SK-N-SH (cell line): ENCODE results near the gene BMP7. TPM values are rescaled to one million over a fixed set of nuclear protein-coding genes. Genes with fewer than 3 reads are reported as not detected.

Experiments used
- CTCF ChIA-PET: fragments of 300-600, 350-600 bp; formaldehyde crosslinking; extraction: SDS; loops from one replicate; lab custom pipeline; 2021; lab: Yijun Ruan, JAX
- POLR2A ChIA-PET: fragments of 350-600 bp; sonication (Branson Sonifier 250); formaldehyde crosslinking; extraction: SDS; loops from one replicate; lab custom pipeline; 2020; ENCODE audit warnings: antibody characterized with exemption, inconsistent platforms; lab: Yijun Ruan, JAX
- DNase-seq: peaks from one replicate; pipeline ENCODE4 v3.0.0; 2012
- H2AFZ ChIP-seq: fragments of 200-600 bp; sonication (generic); 2 replicates; pipeline ENCODE4 v1.8.1; 2016; ENCODE audit warnings: antibody characterized with exemption, mild to moderate bottlenecking, low read depth
- H3F3A ChIP-seq: fragments of 200-600 bp; sonication (generic); replicated peaks from 2 replicates; pipeline ENCODE3; 2016; ENCODE audit warnings: antibody characterized with exemption, mild to moderate bottlenecking; ENCODE audit not compliant: insufficient read depth
- H3K27ac ChIP-seq, 2 experiments: fragments of 200-500 bp in 1 of 2; fragments of 200-600 bp in 1 of 2; sonication (Bioruptor generic) in 1 of 2; sonication (generic), shearing (Covaris generic) in 1 of 2; 2 replicates each; pipeline versions ENCODE4 v1.5.1 to v1.6.1; 2014 to 2016; ENCODE audit warnings: low read depth in 2 of 2, inconsistent platforms in 1 of 2, low read length in 1 of 2, mild to moderate bottlenecking in 1 of 2, mixed read lengths in 1 of 2
- H3K27me3 ChIP-seq: fragments of 200-600 bp; sonication (generic), shearing (Covaris generic); 2 replicates; pipeline ENCODE4 v1.6.1; 2016; ENCODE audit warnings: mixed run types; ENCODE audit not compliant: insufficient read depth
- H3K36me3 ChIP-seq, 2 experiments: fragments of 200-500 bp in 1 of 2; fragments of 200-600 bp in 1 of 2; sonication (Bioruptor generic) in 1 of 2; sonication (generic) in 1 of 2; replicated peaks in 1 of 2; 2 replicates each; pipeline versions ENCODE3 to v1.5.1; 2014 to 2016; ENCODE audit warnings: low read length in 1 of 2, mild to moderate bottlenecking in 1 of 2; ENCODE audit not compliant: insufficient read depth in 2 of 2, control insufficient read depth in 1 of 2
- H3K4me1 ChIP-seq, 2 experiments: fragments of 200-500 bp in 1 of 2; fragments of 200-600 bp in 1 of 2; sonication (Bioruptor generic) in 1 of 2; sonication (generic), shearing (Covaris generic) in 1 of 2; 2 replicates each; pipeline versions ENCODE4 v1.5.1 to v1.6.1; 2014 to 2016; ENCODE audit warnings: low read depth in 1 of 2, low read length in 1 of 2, mixed run types in 1 of 2; ENCODE audit not compliant: insufficient read depth in 2 of 2, control insufficient read depth in 1 of 2
- H3K4me2 ChIP-seq: fragments of 200-600 bp; sonication (generic), shearing (Covaris generic); 2 replicates; pipeline ENCODE4 v1.6.1; 2017; ENCODE audit warnings: mixed run types
- H3K4me3 ChIP-seq, 2 experiments: fragments of 200-500 bp in 1 of 2; fragments of 200-600 bp in 1 of 2; sonication (Bioruptor generic) in 1 of 2; sonication (generic), shearing (Covaris generic) in 1 of 2; 2 replicates each; pipeline versions ENCODE4 v1.5.1 to v1.8.1; 2014 to 2016; ENCODE audit warnings: low read depth in 2 of 2, inconsistent platforms in 1 of 2, low read length in 1 of 2, mild to moderate bottlenecking in 1 of 2, mixed read lengths in 1 of 2, moderate library complexity in 1 of 2
- H3K79me2 ChIP-seq: fragments of 200-600 bp; sonication (generic); 2 replicates; pipeline ENCODE4 v1.8.1; 2017; ENCODE audit warnings: mild to moderate bottlenecking; ENCODE audit not compliant: insufficient read depth
- H3K9ac ChIP-seq: fragments of 200-600 bp; sonication (generic); 2 replicates; pipeline ENCODE4 v1.6.1; 2017; ENCODE audit warnings: mixed run types
- H3K9me2 ChIP-seq: fragments of 200-600 bp; sonication (generic); 2 replicates; pipeline ENCODE4 v1.6.1; 2017; ENCODE audit warnings: mixed run types
- H3K9me3 ChIP-seq: fragments of 200-600 bp; sonication (generic); 2 replicates; pipeline ENCODE4 v1.6.1; 2017; ENCODE audit warnings: mixed run types, mild to moderate bottlenecking, moderate library complexity
- H4K20me1 ChIP-seq: fragments of 200-600 bp; sonication (generic); 2 replicates; pipeline ENCODE4 v1.6.1; 2017; ENCODE audit warnings: mild to moderate bottlenecking, mixed run types; ENCODE audit not compliant: insufficient read depth
- ELF1 ChIP-seq: IDR thresholded peaks from 2 replicates; pipeline ENCODE4 v1.4.0; 2012
- FOSL2 ChIP-seq: IDR thresholded peaks from 2 replicates; pipeline ENCODE4 v1.4.0; 2012; ENCODE audit warnings: low read depth, mild to moderate bottlenecking, moderate library complexity, borderline replicate concordance
- FOXM1 ChIP-seq: IDR thresholded peaks from 2 replicates; pipeline ENCODE4 v1.4.0; 2012; ENCODE audit warnings: low read depth, mild to moderate bottlenecking
- IRF3 ChIP-seq: fragments of 150-350 bp; IDR thresholded peaks from 2 replicates; pipeline ENCODE4 v1.6.1; 2016; ENCODE audit warnings: mild to moderate bottlenecking, low read depth, low read length
- MAX ChIP-seq: IDR thresholded peaks from 2 replicates; pipeline ENCODE4 v1.4.0; 2012; ENCODE audit warnings: low read depth
- MXI1 ChIP-seq: IDR thresholded peaks from 2 replicates; pipeline ENCODE4 v1.6.1; 2012; ENCODE audit warnings: mild to moderate bottlenecking, low read depth, low read length, improper control_type of control experiment
- NFIC ChIP-seq: IDR thresholded peaks from 2 replicates; pipeline ENCODE4 v1.4.0; 2012; ENCODE audit warnings: borderline replicate concordance
- PBX3 ChIP-seq: IDR thresholded peaks from 2 replicates; pipeline ENCODE4; 2012
- RAD21 ChIP-seq: IDR thresholded peaks from 2 replicates; pipeline ENCODE4 v1.6.1; 2012; ENCODE audit warnings: mild to moderate bottlenecking, low read length
- RCOR1 ChIP-seq: fragments of 150-350 bp; IDR thresholded peaks from 2 replicates; pipeline ENCODE4 v1.6.1; 2017; ENCODE audit warnings: antibody characterized with exemption, low read length
- REST ChIP-seq: IDR thresholded peaks from 2 replicates; pipeline ENCODE4 v1.6.1; 2012; ENCODE audit warnings: mild to moderate bottlenecking, low read depth, low read length, moderate library complexity
- SIN3A ChIP-seq: IDR thresholded peaks from 2 replicates; pipeline ENCODE4 v1.6.1; 2012; ENCODE audit warnings: low read depth, mild to moderate bottlenecking, low read length, moderate library complexity, borderline replicate concordance
- TCF12 ChIP-seq: IDR thresholded peaks from 2 replicates; pipeline ENCODE4 v1.4.0; 2012
- TEAD4 ChIP-seq: IDR thresholded peaks from 2 replicates; pipeline ENCODE4 v1.4.0; 2012; ENCODE audit warnings: mild to moderate bottlenecking, borderline replicate concordance; ENCODE audit not compliant: insufficient read depth
- YY1 ChIP-seq: IDR thresholded peaks from 2 replicates; pipeline ENCODE4 v1.4.0; 2012; ENCODE audit warnings: low read depth, mild to moderate bottlenecking
- ZBTB33 ChIP-seq: IDR thresholded peaks from 2 replicates; pipeline ENCODE4 v1.4.0; 2012; ENCODE audit warnings: low read depth, borderline replicate concordance
- WGBS: methylation state at CpG from one replicate; pipeline ENCODE4 v1.1.6; 2017; ENCODE audit warnings: low lambda C conversion rate; 5-methylcytosine and 5-hydroxymethylcytosine counted together
- polyA plus RNA-seq, 3 experiments: library from polyadenylated mRNA; depleted of rRNA; stranded (reverse); fragments of >200 nt; gene quantifications; 2 replicates each; pipeline ENCODE4 v1.2.3, GENCODE V29; 2012

The BMP7 gene
- polyA plus RNA-seq, 1 of the 3 experiments (the other 2 are of a cell fraction): not detected

- no peaks in the 10 kb centered on the region for H3F3A ChIP-seq
- H3K79me2 ChIP-seq: no peaks in the 10 kb centered on the region
- no peak overlapping the region for H3K27ac ChIP-seq
- H2AFZ ChIP-seq: no peak overlapping the region
- no peaks in the 10 kb centered on the region for H4K20me1 ChIP-seq
- CTCF ChIA-PET: no interaction called here
- DNase-seq: no peak
- H3K9me3 ChIP-seq: no peaks in the 10 kb centered on the region
- POLR2A ChIA-PET: no interaction called here
- peaks cover 0 to 7% of the 10 kb centered on the region in 2 experiments; a peak in 1 of 4 replicates for H3K4me1 ChIP-seq
- no peak overlapping the region for H3K4me3 ChIP-seq
- no peaks in the 10 kb centered on the region for H3K36me3 ChIP-seq
- no peaks in the 10 kb centered on the region for H3K27me3 ChIP-seq
- TF ChIP-seq NFIC (no peak), TEAD4 (no peak), REST (no peak), RAD21 (no peak), YY1 (no peak), FOSL2 (no peak), SIN3A (no peak), FOXM1 (no peak), RCOR1 (no peak), MAX (no peak), TCF12 (no peak), MXI1 (no peak), ELF1 (no peak), PBX3 (no peak), ZBTB33 (no peak), IRF3 (no peak)
- no peak overlapping the region for H3K9ac ChIP-seq
- WGBS: 58% methylated on average over 7 of the region's 8 CpGs
- no peaks in the 10 kb centered on the region for H3K9me2 ChIP-seq
- no peak overlapping the region for H3K4me2 ChIP-seq
These were observed 52.5 kb downstream of the BMP7 start for GRCh38 chr20:57213924-57214323.
